Natural killer cell (primary cell): Measurements from ENCODE around the gene KIF1A. TPM values are rescaled to one million over a fixed set of nuclear protein-coding genes. Genes with fewer than 3 reads are reported as not detected.

Experiments used
- ATAC-seq, 3 donors: fragments of 150-1000 bp in 2 of 3; fragments of 200-7000 bp in 1 of 3; cut with Tn5 transposase; 1 replicate in 1 of 3; 2 replicates in 2 of 3; pipeline ENCODE4 v1.10.0; 2021; ENCODE audit warnings: mild to moderate bottlenecking in 2 of 3, moderate library complexity in 2 of 3
- DNase-seq, 2 donors: peaks; one replicate each; pipeline versions ENCODE4 v3.0.0 to v3.0.0-alpha.2; 2013 to 2021; ENCODE audit warnings: mixed read lengths in 1 of 2
- H3K27ac ChIP-seq: one replicate; pipeline ENCODE4 v1.5.1; 2013; ENCODE audit warnings: mild to moderate bottlenecking, low read length
- H3K27me3 ChIP-seq: one replicate; pipeline ENCODE4 v1.6.1; 2013; ENCODE audit warnings: low read length; ENCODE audit not compliant: control insufficient read depth, insufficient read depth
- H3K36me3 ChIP-seq: one replicate; pipeline ENCODE4 v1.6.1; 2013; ENCODE audit warnings: low read length; ENCODE audit not compliant: control insufficient read depth, insufficient read depth
- H3K4me1 ChIP-seq: one replicate; pipeline ENCODE4 v1.6.1; 2013; ENCODE audit warnings: low read length; ENCODE audit not compliant: control insufficient read depth, insufficient read depth
- H3K4me3 ChIP-seq: one replicate; pipeline ENCODE4 v1.5.1; 2013; ENCODE audit warnings: low read length
- H3K9me3 ChIP-seq: one replicate; pipeline ENCODE4 v1.6.1; 2013; ENCODE audit warnings: low read length; ENCODE audit not compliant: control insufficient read depth, insufficient read depth
- H3K27ac Mint-ChIP-seq, 2 donors: one replicate each; pipeline ENCODE4 v1.8.0; 2022; ENCODE audit warnings: mild to moderate bottlenecking in 2 of 2, mixed read lengths in 2 of 2, moderate library complexity in 1 of 2
- H3K27me3 Mint-ChIP-seq, 2 donors: one replicate each; pipeline ENCODE4 v1.8.0; 2022; ENCODE audit warnings: low read depth in 2 of 2, mixed read lengths in 2 of 2
- H3K36me3 Mint-ChIP-seq: one replicate; pipeline ENCODE4 v1.8.0; 2022; ENCODE audit warnings: mixed read lengths
- H3K4me1 Mint-ChIP-seq, 2 donors: one replicate each; pipeline ENCODE4 v1.8.0; 2022; ENCODE audit warnings: mixed read lengths in 2 of 2
- H3K4me3 Mint-ChIP-seq: one replicate; pipeline ENCODE4 v1.8.0; 2022; ENCODE audit warnings: mild to moderate bottlenecking, moderate library complexity, mixed read lengths
- H3K9me3 Mint-ChIP-seq, 2 donors: one replicate each; pipeline ENCODE4 v1.8.0; 2022; ENCODE audit warnings: mixed read lengths in 2 of 2
- CTCF ChIP-seq: fragments of 200-600 bp; IDR thresholded peaks from one replicate; pipeline ENCODE4 v1.8.0; 2022; ENCODE audit warnings: antibody characterized with exemption
- WGBS: methylation state at CpG from one replicate; pipeline ENCODE4 v1.1.7; 2013; ENCODE audit warnings: missing lambda C conversion rate; ENCODE audit not compliant: insufficient coverage; 5-methylcytosine and 5-hydroxymethylcytosine counted together
- intact Hi-C: fragments of 100-400 bp; cut with micrococcal nuclease; formaldehyde crosslinking; loops from one replicate; pipeline ENCODE4 v1.14.2; 2022
- total RNA-seq, 4 donors: library from RNA; stranded (reverse); fragments of 120-200 nt in 1 of 4; gene quantifications; one replicate each; pipeline versions ENCODE4 v1.2.3 to v1.2.4, GENCODE V29; 2013 to 2022

The KIF1A gene
- total RNA-seq, 3 donors from 2014 or later (not counting 1 experiment from before 2014, with no cell fraction given), result 0.09 TPM; not detected in 2

GRCh38 chr2:240714747-240715725 lies 105.0 kb downstream of the KIF1A start:
- no peak for DNase-seq
- H3K27ac ChIP-seq, result no peak overlapping the region
- Mint-ChIP-seq H3K36me3 (no peaks in the 10 kb centered on the region), H3K9me3 (no peaks in the 10 kb centered on the region), H3K4me3 (no peak overlapping the region), H3K4me1 (no peaks in the 10 kb centered on the region), H3K27me3 (no peaks in the 10 kb centered on the region), H3K27ac (no peak overlapping the region)
- intact Hi-C loops, result no loop called here
- no peak for TF ChIP-seq CTCF
- ATAC-seq, result no peak
- H3K27me3 ChIP-seq, result no peaks in the 10 kb centered on the region
- no peaks in the 10 kb centered on the region for H3K9me3 ChIP-seq
- 88% methylated on average over 23 of the region's 23 CpGs for WGBS
- H3K4me3 ChIP-seq, result no peak overlapping the region
- H3K4me1 ChIP-seq, result no peaks in the 10 kb centered on the region
- no peaks in the 10 kb centered on the region for H3K36me3 ChIP-seq

DNA sequence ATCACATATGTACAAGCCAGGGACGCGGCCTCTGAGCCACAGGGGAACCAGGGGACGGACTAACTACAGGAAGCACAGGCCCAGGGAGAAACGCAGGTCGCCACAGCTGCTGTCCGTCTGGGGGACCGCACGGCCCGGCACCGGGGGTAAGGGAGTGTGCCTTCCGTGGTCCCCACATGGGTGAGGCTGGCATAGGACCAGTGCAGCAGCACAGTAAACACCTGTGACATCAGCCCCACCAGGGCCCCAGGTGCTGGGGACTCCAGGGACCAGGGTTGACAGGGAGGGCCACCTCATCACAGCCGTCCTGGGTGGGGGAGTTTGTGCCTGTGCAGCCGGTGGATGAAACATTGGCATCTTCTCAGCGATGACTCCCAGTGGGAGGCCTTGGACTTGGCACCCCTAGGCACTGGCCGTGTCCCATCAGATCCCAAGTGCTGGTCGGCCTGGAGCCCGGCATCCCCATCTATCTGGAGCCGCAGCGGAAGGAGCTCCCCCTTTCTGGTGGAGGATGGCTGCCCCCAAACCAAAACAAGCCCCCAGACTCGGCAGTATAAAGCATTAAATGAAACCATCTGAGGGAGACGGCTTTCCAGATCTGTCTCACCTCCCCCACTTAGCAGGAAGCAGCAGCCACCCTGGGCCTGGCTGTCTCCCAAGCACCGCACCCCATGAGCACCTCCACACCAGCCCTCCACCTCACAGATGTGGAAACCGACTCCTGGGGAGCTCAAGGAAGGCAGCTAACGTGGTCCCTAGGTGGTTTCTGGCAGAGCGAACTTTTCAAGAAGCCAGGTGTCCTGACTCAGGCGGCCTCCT lies 105.9 kb downstream of the KIF1A start:
- DNase-seq (no peak), ATAC-seq (no peak)
- no peaks in the 10 kb centered on the region for H3K9me3 Mint-ChIP-seq

GRCh38 chr2:240713071-240713927 lies 106.7 kb downstream of the KIF1A start:
- WGBS, result 88% methylated on average over 24 of the region's 25 CpGs
- DNase-seq, result no peak
- Mint-ChIP-seq H3K27me3 (no peaks in the 10 kb centered on the region), H3K4me3 (no peak overlapping the region), H3K27ac (no peak overlapping the region), H3K36me3 (no peaks in the 10 kb centered on the region), H3K4me1 (no peaks in the 10 kb centered on the region), H3K9me3 (no peaks in the 10 kb centered on the region)
- ATAC-seq, result no peak
- TF ChIP-seq CTCF, result no peak
- Histone ChIP-seq H3K9me3 (no peaks in the 10 kb centered on the region), H3K4me1 (no peaks in the 10 kb centered on the region), H3K27me3 (no peaks in the 10 kb centered on the region), H3K27ac (no peak overlapping the region), H3K36me3 (no peaks in the 10 kb centered on the region), H3K4me3 (no peak overlapping the region)
- intact Hi-C loops, result no loop called here

More for the DNA sequence above, 105.9 kb downstream of the KIF1A start:
- H3K36me3 ChIP-seq, result no peaks in the 10 kb centered on the region
- WGBS, result 85% methylated on average over 26 of the region's 26 CpGs
- no peaks in the 10 kb centered on the region for H3K4me1 ChIP-seq
- no peak for TF ChIP-seq CTCF
- intact Hi-C loops, result no loop called here
- no peak overlapping the region for H3K4me3 ChIP-seq
- no peaks in the 10 kb centered on the region for H3K9me3 ChIP-seq
- Mint-ChIP-seq H3K27me3 (no peaks in the 10 kb centered on the region), H3K4me1 (no peaks in the 10 kb centered on the region), H3K27ac (no peak overlapping the region), H3K4me3 (no peak overlapping the region), H3K36me3 (no peaks in the 10 kb centered on the region)
- H3K27me3 ChIP-seq, result no peaks in the 10 kb centered on the region
- no peak overlapping the region for H3K27ac ChIP-seq
